ENCODE results near the gene RABL6.
"Not testable (repeated sequence)": the region's sequence is repeated elsewhere in the genome, so short reads cannot be mapped to it uniquely, and the experiment has no call there.

RABL6 gene

GRCh38 chr9:136826703-136827582 is 19.2 kb downstream of the RABL6 start:
- Histone ChIP-seq H3K9me3 (no peaks in the 10 kb centered on the region), H3K4me3 (no peak overlapping the region), H3K4me2 (no peak overlapping the region), H3K27ac (no peak overlapping the region), H3K36me3 (peaks cover 99% of the 10 kb centered on the region), H3K9ac (no peak overlapping the region), H3K27me3 (no peaks in the 10 kb centered on the region), H3K4me1 (no peaks in the 10 kb centered on the region), H4K20me1 (peaks cover 89% of the 10 kb centered on the region)
- no peak for TF ChIP-seq Cebpa-rat (IDR thresholded peaks at IDR 0.05)

GRCh38 chr9:136827794-136828473 is 20.2 kb downstream of the RABL6 start:
- Histone ChIP-seq H3K36me3 (peaks cover 99% of the 10 kb centered on the region), H4K20me1 (peaks cover 86% of the 10 kb centered on the region), H3K4me1 (no peaks in the 10 kb centered on the region), H3K9me3 (no peaks in the 10 kb centered on the region), H3K27ac (no peak overlapping the region), H3K9ac (no peak overlapping the region), H3K27me3 (no peaks in the 10 kb centered on the region), H3K4me2 (no peak overlapping the region), H3K4me3 (no peak overlapping the region)
- TF ChIP-seq Cebpa-rat (IDR thresholded peaks at IDR 0.05), result no peak

GRCh38 chr9:136828474-136829140 is 20.9 kb downstream of the RABL6 start:
- peaks cover 79% of the 10 kb centered on the region for H4K20me1 ChIP-seq

GRCh38 chr9:136829412-136829811 is 21.7 kb downstream of the RABL6 start:
- TF ChIP-seq Cebpa-rat (IDR thresholded peaks at IDR 0.05), result no peak
- no peak overlapping the region for H3K4me3 ChIP-seq
- H3K27ac ChIP-seq, result no peak overlapping the region
- no peaks in the 10 kb centered on the region for H3K27me3 ChIP-seq
- H3K9ac ChIP-seq, result no peak overlapping the region
- peaks cover 71% of the 10 kb centered on the region for H4K20me1 ChIP-seq
- H3K36me3 ChIP-seq, result peaks cover 99% of the 10 kb centered on the region
- H3K4me2 ChIP-seq, result no peak overlapping the region
- H3K9me3 ChIP-seq, result no peaks in the 10 kb centered on the region
- no peaks in the 10 kb centered on the region for H3K4me1 ChIP-seq

More at GRCh38 chr9:136828474-136829140, 20.9 kb downstream of the RABL6 start:
- Histone ChIP-seq H3K27me3 (no peaks in the 10 kb centered on the region), H3K4me2 (no peak overlapping the region), H3K9me3 (no peaks in the 10 kb centered on the region), H3K9ac (no peak overlapping the region), H3K4me3 (no peak overlapping the region), H3K4me1 (no peaks in the 10 kb centered on the region), H3K27ac (no peak overlapping the region), H3K36me3 (peaks cover 99% of the 10 kb centered on the region)
- TF ChIP-seq Cebpa-rat (IDR thresholded peaks at IDR 0.05), result no peak

GRCh38 chr9:136829981-136830885 is 22.5 kb downstream of the RABL6 start:
- Histone ChIP-seq H3K4me1 (no peaks in the 10 kb centered on the region), H3K4me3 (no peak overlapping the region), H3K36me3 (peaks cover 97% of the 10 kb centered on the region), H3K9me3 (no peaks in the 10 kb centered on the region), H4K20me1 (peaks cover 68% of the 10 kb centered on the region), H3K27me3 (no peaks in the 10 kb centered on the region), H3K4me2 (no peak overlapping the region), H3K9ac (no peak overlapping the region), H3K27ac (no peak overlapping the region)
- TF ChIP-seq Cebpa-rat (IDR thresholded peaks at IDR 0.05), result no peak

GRCh38 chr9:136831002-136831719 is 23.4 kb downstream of the RABL6 start:
- no peak overlapping the region for H3K27ac ChIP-seq
- H3K4me2 ChIP-seq, result no peak overlapping the region
- H3K36me3 ChIP-seq, result peaks cover 98% of the 10 kb centered on the region
- H3K4me3 ChIP-seq, result no peak overlapping the region
- H3K9me3 ChIP-seq, result no peaks in the 10 kb centered on the region
- no peak overlapping the region for H3K9ac ChIP-seq
- no peaks in the 10 kb centered on the region for H3K27me3 ChIP-seq
- TF ChIP-seq Cebpa-rat (IDR thresholded peaks at IDR 0.05), result no peak
- H4K20me1 ChIP-seq, result peaks cover 66% of the 10 kb centered on the region
- H3K4me1 ChIP-seq, result no peaks in the 10 kb centered on the region

GRCh38 chr9:136831720-136832104 is 24.0 kb downstream of the RABL6 start:
- Histone ChIP-seq H3K27ac (no peak overlapping the region), H3K36me3 (peaks cover 98% of the 10 kb centered on the region), H3K9me3 (no peaks in the 10 kb centered on the region), H3K4me1 (no peaks in the 10 kb centered on the region), H3K9ac (no peak overlapping the region), H3K4me2 (no peak overlapping the region), H3K4me3 (no peak overlapping the region), H3K27me3 (no peaks in the 10 kb centered on the region), H4K20me1 (peaks cover 63% of the 10 kb centered on the region)
- TF ChIP-seq Cebpa-rat (IDR thresholded peaks at IDR 0.05), result no peak

GRCh38 chr9:136832581-136832980 is 24.8 kb downstream of the RABL6 start:
- Histone ChIP-seq H3K27me3 (no peaks in the 10 kb centered on the region), H4K20me1 (peaks cover 55% of the 10 kb centered on the region), H3K9me3 (no peaks in the 10 kb centered on the region), H3K4me3 (no peak overlapping the region), H3K9ac (no peak overlapping the region), H3K27ac (no peak overlapping the region), H3K4me1 (no peaks in the 10 kb centered on the region), H3K4me2 (no peak overlapping the region), H3K36me3 (peaks cover 96% of the 10 kb centered on the region)
- no peak for TF ChIP-seq Cebpa-rat (IDR thresholded peaks at IDR 0.05)

GRCh38 chr9:136833381-136834048 is 25.8 kb downstream of the RABL6 start:
- not testable (repeated sequence) for H3K9ac ChIP-seq, H3K27ac ChIP-seq, H3K9me3 ChIP-seq, H3K27me3 ChIP-seq, H3K4me2 ChIP-seq, H3K4me3 ChIP-seq, H3K4me1 ChIP-seq
- H3K36me3 ChIP-seq, result peaks cover 96% of the 10 kb centered on the region
- H4K20me1 ChIP-seq, result peaks cover 45% of the 10 kb centered on the region; the same call in 1 of the 2 replicates
